ENCODE measurements around the gene SLC24A3. TPM values are rescaled to one million over a fixed set of nuclear protein-coding genes. Genes with fewer than 3 reads are reported as not detected.

Gene SLC24A3
- total and polyA plus RNA-seq, 2 of the 13 experiments (the other 11 are each of a cell fraction or from before 2014, with no cell fraction given): not detected

DNA sequence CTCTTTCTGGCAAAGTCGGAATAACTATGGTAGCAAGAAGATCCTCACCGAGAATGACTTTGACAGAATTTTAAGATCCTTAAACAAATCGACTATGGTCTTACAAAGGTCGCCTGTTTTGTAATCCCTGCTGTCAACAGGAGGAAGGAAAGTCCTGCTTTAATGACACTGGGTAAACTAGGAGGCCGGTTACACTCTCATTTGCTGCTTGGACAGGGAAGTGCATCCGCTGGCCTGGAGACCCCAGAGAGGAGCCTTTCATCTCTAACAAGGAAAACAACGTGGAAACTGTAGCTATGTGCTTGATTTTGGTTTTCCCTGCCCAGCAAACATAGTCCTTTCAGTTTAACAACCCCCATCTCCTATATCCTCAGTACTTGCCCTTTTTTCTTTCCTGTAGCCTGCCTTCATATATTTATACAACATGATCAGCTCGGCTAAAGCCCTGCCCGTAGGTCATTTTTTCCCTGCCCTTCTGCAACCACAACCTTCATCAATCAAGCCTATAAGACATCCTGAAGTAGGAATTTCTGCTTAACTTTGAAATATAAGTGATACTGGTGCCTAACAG is 448.5 kb downstream of the SLC24A3 start (continued):
- TF ChIP-seq, protein P1, sequence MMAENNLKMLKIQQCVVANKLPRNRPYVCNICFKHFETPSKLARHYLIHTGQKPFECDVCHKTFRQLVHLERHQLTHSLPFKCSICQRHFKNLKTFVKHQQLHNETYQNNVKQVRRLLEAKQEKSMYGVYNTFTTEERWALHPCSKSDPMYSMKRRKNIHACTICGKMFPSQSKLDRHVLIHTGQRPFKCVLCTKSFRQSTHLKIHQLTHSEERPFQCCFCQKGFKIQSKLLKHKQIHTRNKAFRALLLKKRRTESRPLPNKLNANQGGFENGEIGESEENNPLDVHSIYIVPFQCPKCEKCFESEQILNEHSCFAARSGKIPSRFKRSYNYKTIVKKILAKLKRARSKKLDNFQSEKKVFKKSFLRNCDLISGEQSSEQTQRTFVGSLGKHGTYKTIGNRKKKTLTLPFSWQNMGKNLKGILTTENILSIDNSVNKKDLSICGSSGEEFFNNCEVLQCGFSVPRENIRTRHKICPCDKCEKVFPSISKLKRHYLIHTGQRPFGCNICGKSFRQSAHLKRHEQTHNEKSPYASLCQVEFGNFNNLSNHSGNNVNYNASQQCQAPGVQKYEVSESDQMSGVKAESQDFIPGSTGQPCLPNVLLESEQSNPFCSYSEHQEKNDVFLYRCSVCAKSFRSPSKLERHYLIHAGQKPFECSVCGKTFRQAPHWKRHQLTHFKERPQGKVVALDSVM (CRISPR knock-in tag; IDR thresholded peaks at IDR 0.05): no peak
- TF ChIP-seq, protein P2, sequence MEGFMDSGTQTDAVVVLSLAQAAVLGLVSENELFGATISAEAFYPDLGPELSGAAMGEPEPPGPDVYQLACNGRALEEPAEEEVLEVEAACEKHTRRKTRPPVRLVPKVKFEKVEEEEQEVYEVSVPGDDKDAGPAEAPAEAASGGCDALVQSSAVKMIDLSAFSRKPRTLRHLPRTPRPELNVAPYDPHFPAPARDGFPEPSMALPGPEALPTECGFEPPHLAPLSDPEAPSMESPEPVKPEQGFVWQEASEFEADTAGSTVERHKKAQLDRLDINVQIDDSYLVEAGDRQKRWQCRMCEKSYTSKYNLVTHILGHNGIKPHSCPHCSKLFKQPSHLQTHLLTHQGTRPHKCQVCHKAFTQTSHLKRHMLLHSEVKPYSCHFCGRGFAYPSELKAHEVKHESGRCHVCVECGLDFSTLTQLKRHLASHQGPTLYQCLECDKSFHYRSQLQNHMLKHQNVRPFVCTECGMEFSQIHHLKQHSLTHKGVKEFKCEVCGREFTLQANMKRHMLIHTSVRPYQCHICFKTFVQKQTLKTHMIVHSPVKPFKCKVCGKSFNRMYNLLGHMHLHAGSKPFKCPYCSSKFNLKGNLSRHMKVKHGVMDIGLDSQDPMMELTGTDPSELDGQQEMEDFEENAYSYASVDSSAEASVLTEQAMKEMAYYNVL (CRISPR knock-in tag; IDR thresholded peaks at IDR 0.05; ENCODE audit: borderline replicate concordance): no peak
- peak; percentile 64; the same call in 1 of the 2 replicates for TF ChIP-seq MEIS2 (CRISPR knock-in tag; IDR thresholded peaks at IDR 0.05)
- TF ChIP-seq ZBTB7B (CRISPR knock-in tag; IDR thresholded peaks at IDR 0.05): 0 out of 2 replicates have a peak, but pooled peaks have one; percentile 19
- TF ChIP-seq, protein P3, sequence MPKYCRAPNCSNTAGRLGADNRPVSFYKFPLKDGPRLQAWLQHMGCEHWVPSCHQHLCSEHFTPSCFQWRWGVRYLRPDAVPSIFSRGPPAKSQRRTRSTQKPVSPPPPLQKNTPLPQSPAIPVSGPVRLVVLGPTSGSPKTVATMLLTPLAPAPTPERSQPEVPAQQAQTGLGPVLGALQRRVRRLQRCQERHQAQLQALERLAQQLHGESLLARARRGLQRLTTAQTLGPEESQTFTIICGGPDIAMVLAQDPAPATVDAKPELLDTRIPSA (CRISPR knock-in tag; IDR thresholded peaks at IDR 0.05; ENCODE audit: borderline replicate concordance): no peak
- peak; percentile 24; the same call in 1 of the 2 replicates for TF ChIP-seq FOXK1 (CRISPR knock-in tag; IDR thresholded peaks at IDR 0.05; ENCODE audit: borderline replicate concordance, low read depth)
- no peak for TF ChIP-seq ZNF383 (CRISPR knock-in tag; IDR thresholded peaks at IDR 0.05; ENCODE audit: borderline replicate concordance)
- TF ChIP-seq ZC3H4 (CRISPR knock-in tag; IDR thresholded peaks at IDR 0.05; ENCODE audit: borderline replicate concordance): no peak
- TF ChIP-seq TBX2 (CRISPR knock-in tag; IDR thresholded peaks at IDR 0.05; ENCODE audit: borderline replicate concordance): peak; percentile 39; the same call in 1 of the 2 replicates
- TF ChIP-seq, protein P4, sequence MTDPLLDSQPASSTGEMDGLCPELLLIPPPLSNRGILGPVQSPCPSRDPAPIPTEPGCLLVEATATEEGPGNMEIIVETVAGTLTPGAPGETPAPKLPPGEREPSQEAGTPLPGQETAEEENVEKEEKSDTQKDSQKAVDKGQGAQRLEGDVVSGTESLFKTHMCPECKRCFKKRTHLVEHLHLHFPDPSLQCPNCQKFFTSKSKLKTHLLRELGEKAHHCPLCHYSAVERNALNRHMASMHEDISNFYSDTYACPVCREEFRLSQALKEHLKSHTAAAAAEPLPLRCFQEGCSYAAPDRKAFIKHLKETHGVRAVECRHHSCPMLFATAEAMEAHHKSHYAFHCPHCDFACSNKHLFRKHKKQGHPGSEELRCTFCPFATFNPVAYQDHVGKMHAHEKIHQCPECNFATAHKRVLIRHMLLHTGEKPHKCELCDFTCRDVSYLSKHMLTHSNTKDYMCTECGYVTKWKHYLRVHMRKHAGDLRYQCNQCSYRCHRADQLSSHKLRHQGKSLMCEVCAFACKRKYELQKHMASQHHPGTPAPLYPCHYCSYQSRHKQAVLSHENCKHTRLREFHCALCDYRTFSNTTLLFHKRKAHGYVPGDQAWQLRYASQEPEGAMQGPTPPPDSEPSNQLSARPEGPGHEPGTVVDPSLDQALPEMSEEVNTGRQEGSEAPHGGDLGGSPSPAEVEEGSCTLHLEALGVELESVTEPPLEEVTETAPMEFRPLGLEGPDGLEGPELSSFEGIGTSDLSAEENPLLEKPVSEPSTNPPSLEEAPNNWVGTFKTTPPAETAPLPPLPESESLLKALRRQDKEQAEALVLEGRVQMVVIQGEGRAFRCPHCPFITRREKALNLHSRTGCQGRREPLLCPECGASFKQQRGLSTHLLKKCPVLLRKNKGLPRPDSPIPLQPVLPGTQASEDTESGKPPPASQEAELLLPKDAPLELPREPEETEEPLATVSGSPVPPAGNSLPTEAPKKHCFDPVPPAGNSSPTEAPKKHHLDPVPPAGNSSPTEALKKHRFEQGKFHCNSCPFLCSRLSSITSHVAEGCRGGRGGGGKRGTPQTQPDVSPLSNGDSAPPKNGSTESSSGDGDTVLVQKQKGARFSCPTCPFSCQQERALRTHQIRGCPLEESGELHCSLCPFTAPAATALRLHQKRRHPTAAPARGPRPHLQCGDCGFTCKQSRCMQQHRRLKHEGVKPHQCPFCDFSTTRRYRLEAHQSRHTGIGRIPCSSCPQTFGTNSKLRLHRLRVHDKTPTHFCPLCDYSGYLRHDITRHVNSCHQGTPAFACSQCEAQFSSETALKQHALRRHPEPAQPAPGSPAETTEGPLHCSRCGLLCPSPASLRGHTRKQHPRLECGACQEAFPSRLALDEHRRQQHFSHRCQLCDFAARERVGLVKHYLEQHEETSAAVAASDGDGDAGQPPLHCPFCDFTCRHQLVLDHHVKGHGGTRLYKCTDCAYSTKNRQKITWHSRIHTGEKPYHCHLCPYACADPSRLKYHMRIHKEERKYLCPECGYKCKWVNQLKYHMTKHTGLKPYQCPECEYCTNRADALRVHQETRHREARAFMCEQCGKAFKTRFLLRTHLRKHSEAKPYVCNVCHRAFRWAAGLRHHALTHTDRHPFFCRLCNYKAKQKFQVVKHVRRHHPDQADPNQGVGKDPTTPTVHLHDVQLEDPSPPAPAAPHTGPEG (CRISPR knock-in tag; IDR thresholded peaks at IDR 0.05): no peak
- peak; percentile 15 for TF ChIP-seq TEAD3 (CRISPR knock-in tag; optimal IDR thresholded peaks at IDR 0.05; ENCODE audit: borderline replicate concordance)
- peak; percentile 37; the same call in 1 of the 2 replicates for TF ChIP-seq NR2F6 (IDR thresholded peaks at IDR 0.05)
- TF ChIP-seq NR2F6 (CRISPR knock-in tag; IDR thresholded peaks at IDR 0.05): peak; percentile 47; the same call in 1 of the 2 replicates
- TF ChIP-seq, protein P5, sequence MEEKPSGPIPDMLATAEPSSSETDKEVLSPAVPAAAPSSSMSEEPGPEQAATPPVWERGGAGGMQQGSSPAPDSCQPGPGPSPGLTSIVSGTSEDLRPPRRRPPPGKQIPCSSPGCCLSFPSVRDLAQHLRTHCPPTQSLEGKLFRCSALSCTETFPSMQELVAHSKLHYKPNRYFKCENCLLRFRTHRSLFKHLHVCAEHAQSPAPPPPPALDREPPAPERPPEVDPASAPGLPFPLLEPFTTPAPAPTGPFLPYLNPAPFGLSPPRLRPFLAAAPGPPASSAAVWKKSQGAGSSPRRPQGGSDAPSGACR (CRISPR knock-in tag; IDR thresholded peaks at IDR 0.05): no peak
- no peak for TF ChIP-seq ATF7-NPFF (CRISPR knock-in tag; IDR thresholded peaks at IDR 0.05; ENCODE audit: low read depth)
- peak; percentile 49; the same call in 1 of the 2 replicates for TF ChIP-seq HNF4G (IDR thresholded peaks at IDR 0.05; ENCODE audit: borderline replicate concordance, low read depth, low read length)
- no peak; the same call in 1 of the 2 replicates for TF ChIP-seq HNF4G (CRISPR knock-in tag; IDR thresholded peaks at IDR 0.05; ENCODE audit: borderline replicate concordance, low read depth)
